SJSA1 (cell line): Measurements from ENCODE around the gene NRIP3. TPM values are rescaled to one million over a fixed set of nuclear protein-coding genes. Genes with fewer than 3 reads are reported as not detected.
A peak's percentile ranks its signal among the peaks of the same experiment; 100 is the strongest.
"Not testable (repeated sequence)": the region's sequence is repeated elsewhere in the genome, so short reads cannot be mapped to it uniquely, and the experiment has no call there.

Experiments
- DNase-seq, 2 experiments: peaks; one replicate each; pipeline ENCODE4 v3.0.0-alpha.2; 2015 to 2020; ENCODE audit warnings: low spot score in 2 of 2, low read depth in 1 of 2
- H3K27ac ChIP-seq: fragments of 250-450 bp; sonication (Bioruptor Pico); 2 replicates; pipeline ENCODE4 v1.5.1; 2020; ENCODE audit warnings: mild to moderate bottlenecking, moderate library complexity
- H3K27me3 ChIP-seq: fragments of 250-450 bp; sonication (Bioruptor Pico); replicated peaks from 2 replicates; pipeline ENCODE4 v1.5.1; 2020; ENCODE audit warnings: mild to moderate bottlenecking, moderate library complexity
- H3K36me3 ChIP-seq: fragments of 250-450 bp; sonication (Bioruptor Pico); 2 replicates; pipeline ENCODE4 v1.5.1; 2020; ENCODE audit warnings: mild to moderate bottlenecking
- H3K4me1 ChIP-seq: fragments of 250-450 bp; sonication (Bioruptor Pico); replicated peaks from 2 replicates; pipeline ENCODE4 v1.6.1; 2021; ENCODE audit warnings: mild to moderate bottlenecking
- H3K4me3 ChIP-seq: fragments of 250-450 bp; sonication (Bioruptor Pico); 2 replicates; pipeline ENCODE4 v1.5.1; 2020; ENCODE audit warnings: mild to moderate bottlenecking
- H3K9me3 ChIP-seq: fragments of 250-450 bp; sonication (Bioruptor Pico); replicated peaks from 2 replicates; pipeline ENCODE4 v1.5.1; 2020; ENCODE audit warnings: mild to moderate bottlenecking
- total RNA-seq: library from RNA; depleted of rRNA; stranded (reverse); fragments of >200 nt; shearing (Covaris generic); gene quantifications from 2 replicates; pipeline ENCODE4 v1.2.3, GENCODE V29; 2014; rRNA removed

Gene NRIP3
- total RNA-seq, 1 experiment from 2014 or later: 29.1 TPM

GRCh38 chr11:8947230-8947943, 56.4 kb downstream of the NRIP3 start:
- Histone ChIP-seq H3K36me3 (no peaks in the 10 kb centered on the region), H3K27me3 (no peaks in the 10 kb centered on the region), H3K4me1 (peaks cover 6% of the 10 kb centered on the region; the same call in 1 of the 2 replicates), H3K9me3 (no peaks in the 10 kb centered on the region), H3K27ac (no peak overlapping the region), H3K4me3 (no peak overlapping the region)
- peak in 1 of 2 experiments; percentile 1 for DNase-seq

- Histone ChIP-seq H3K4me1 (peaks cover 3% of the 10 kb centered on the region; the same call in 1 of the 2 replicates), H3K9me3 (no peaks in the 10 kb centered on the region), H3K27me3 (no peaks in the 10 kb centered on the region), H3K27ac (no peak within 1 kb of the TSS), H3K36me3 (no peaks in the 10 kb centered on the region), H3K4me3 (no peak within 1 kb of the TSS)
- DNase-seq: no peak
Measured at GRCh38 chr11:8942518-8943066, 61.2 kb downstream of the NRIP3 start, which contains the start of gene ASCL3. TSS of gene ASCL3 (minus strand) at chr11:8943016. CDS start at chr11:8938161, 4,855 bp downstream.

- Histone ChIP-seq H3K4me1 (no peaks in the 10 kb centered on the region), H3K27me3 (no peaks in the 10 kb centered on the region), H3K36me3 (no peaks in the 10 kb centered on the region), H3K9me3 (no peaks in the 10 kb centered on the region), H3K4me3 (no peak overlapping the region), H3K27ac (no peak overlapping the region)
- DNase-seq: no peak
Measured at GRCh38 chr11:8941341-8942103, 62.3 kb downstream of the NRIP3 start.

- no peak for DNase-seq
- no peak overlapping the region for H3K4me3 ChIP-seq
- no peaks in the 10 kb centered on the region for H3K9me3 ChIP-seq
Measured at GRCh38 chr11:8937659-8938058, 66.1 kb downstream of the NRIP3 start.

GRCh38 chr11:8937159-8937558, 66.6 kb downstream of the NRIP3 start:
- Histone ChIP-seq H3K36me3 (no peaks in the 10 kb centered on the region), H3K4me3 (no peak overlapping the region), H3K27me3 (no peaks in the 10 kb centered on the region), H3K9me3 (no peaks in the 10 kb centered on the region), H3K27ac (no peak overlapping the region), H3K4me1 (peaks cover 9% of the 10 kb centered on the region; the same call in 1 of the 2 replicates)
- no peak for DNase-seq

More at GRCh38 chr11:8937659-8938058, 66.1 kb downstream of the NRIP3 start:
- Histone ChIP-seq H3K4me1 (peaks cover 9% of the 10 kb centered on the region; the same call in 1 of the 2 replicates), H3K36me3 (no peaks in the 10 kb centered on the region), H3K27ac (no peak overlapping the region), H3K27me3 (no peaks in the 10 kb centered on the region)

- H3K27me3 ChIP-seq, H3K4me1 ChIP-seq, H3K36me3 ChIP-seq, DNase-seq, H3K9me3 ChIP-seq, H3K4me3 ChIP-seq, H3K27ac ChIP-seq: not testable (repeated sequence)
Measured at GRCh38 chr11:8935789-8936188, 68.0 kb downstream of the NRIP3 start.

GRCh38 chr11:8934742-8935488, 68.9 kb downstream of the NRIP3 start:
- Histone ChIP-seq H3K4me3 (no peak overlapping the region), H3K9me3 (no peaks in the 10 kb centered on the region), H3K36me3 (no peaks in the 10 kb centered on the region), H3K4me1 (peaks cover 9% of the 10 kb centered on the region; the same call in 1 of the 2 replicates), H3K27me3 (no peaks in the 10 kb centered on the region), H3K27ac (peak overlapping the region; percentile 28; the same call in 1 of the 2 replicates)
- DNase-seq: peak; percentile 33 to 52

GRCh38 chr11:8933931-8934330, 69.9 kb downstream of the NRIP3 start:
- Histone ChIP-seq H3K9me3 (no peaks in the 10 kb centered on the region), H3K4me3 (no peak overlapping the region), H3K27ac (no peak overlapping the region), H3K27me3 (no peaks in the 10 kb centered on the region), H3K36me3 (no peaks in the 10 kb centered on the region), H3K4me1 (peaks cover 9% of the 10 kb centered on the region; the same call in 1 of the 2 replicates)
- DNase-seq: no peak

- Histone ChIP-seq H3K9me3 (no peaks in the 10 kb centered on the region), H3K27ac (no peak within 1 kb of the TSS), H3K4me1 (peaks cover 9% of the 10 kb centered on the region; the same call in 1 of the 2 replicates), H3K27me3 (no peaks in the 10 kb centered on the region), H3K4me3 (no peak within 1 kb of the TSS), H3K36me3 (no peaks in the 10 kb centered on the region)
- no peak for DNase-seq
Measured at GRCh38 chr11:8932564-8933180, 71.1 kb downstream of the NRIP3 start, which contains the start of gene C11orf16. TSS of gene C11orf16 (minus strand) at chr11:8932947. CDS start at chr11:8932308, 639 bp downstream.

Other genes starting within 250 kb of the NRIP3 start
- 24.8 and 37.9 TPM in 2 replicates for gene AKIP1, start 92.8 kb downstream of the NRIP3 start, total RNA-seq
- not detected in 2 replicates for gene C11orf16, start 71.1 kb downstream of the NRIP3 start, total RNA-seq
- not detected in 2 replicates for gene ASCL3, start 61.0 kb downstream of the NRIP3 start, total RNA-seq
- gene TMEM9B, start 39.6 kb downstream of the NRIP3 start, total RNA-seq: 25.6 and 27.3 TPM in 2 replicates
- gene SCUBE2, start 87.6 kb upstream of the NRIP3 start, total RNA-seq: not detected in 2 replicates